K562 (cell line): ENCODE data around the gene SEC61A1. TPM values are rescaled to one million over a fixed set of nuclear protein-coding genes. Genes with fewer than 3 reads are reported as not detected.

Source experiments
- ATF2 ChIP-seq: sonication (generic); formaldehyde crosslinking; IDR thresholded peaks from 2 replicates; pipeline ENCODE4 v1.8.1; 2022; ENCODE audit warnings: missing genetic modification reagents
- FOXA3 ChIP-seq, 2 experiments: fragments of 450-650 bp in 1 of 2; sonication (generic) in 1 of 2; formaldehyde crosslinking; IDR thresholded peaks in 1 of 2; conservative IDR thresholded peaks in 1 of 2; 2 replicates each; pipeline versions ENCODE4 v1.4.0 to v1.8.0; 2020 to 2022; ENCODE audit warnings: mild to moderate bottlenecking in 2 of 2, missing genetic modification reagents in 1 of 2
- FOXJ2 ChIP-seq: fragments of 200-800 bp; sonication (Bioruptor generic); IDR thresholded peaks from 2 replicates; pipeline ENCODE4 v1.6.1; 2016; ENCODE audit warnings: missing genetic modification characterization, missing compliant biosample characterization
- HDAC1 ChIP-seq, 2 experiments: fragments of 450-650 bp; IDR thresholded peaks; 2 replicates each; pipeline ENCODE4 v1.6.1; 2016 to 2017; ENCODE audit warnings: inconsistent platforms in 1 of 2, mild to moderate bottlenecking in 1 of 2, moderate library complexity in 1 of 2
- HDAC3 ChIP-seq: fragments of 450-650 bp; IDR thresholded peaks from 2 replicates; pipeline ENCODE4 v1.6.1; 2018; ENCODE audit warnings: borderline replicate concordance, mild to moderate bottlenecking, moderate library complexity; ENCODE audit not compliant: partially characterized antibody
- NR1H2 ChIP-seq: sonication (generic); formaldehyde crosslinking; IDR thresholded peaks from 2 replicates; pipeline ENCODE4 v1.4.0; 2020; ENCODE audit warnings: mild to moderate bottlenecking, missing genetic modification reagents
- OTX1 ChIP-seq: fragments of 450-650 bp; formaldehyde crosslinking; IDR thresholded peaks from 2 replicates; pipeline ENCODE4 v1.4.0; 2022; ENCODE audit warnings: mild to moderate bottlenecking
- PHF21A ChIP-seq: fragments of 450-650 bp; IDR thresholded peaks from 2 replicates; pipeline ENCODE4 v1.6.1; 2017; ENCODE audit warnings: low read depth, borderline replicate concordance
- POLR2B ChIP-seq: fragments of 450-650 bp; IDR thresholded peaks from 2 replicates; pipeline ENCODE4 v1.6.1; 2018; ENCODE audit warnings: low read depth; ENCODE audit not compliant: partially characterized antibody
- RBM25 ChIP-seq: fragments of 200-400 bp; formaldehyde crosslinking; IDR thresholded peaks from 2 replicates; pipeline ENCODE4 v1.6.1; 2018; ENCODE audit warnings: low read length, low read depth, moderate library complexity; ENCODE audit not compliant: severe bottlenecking
- SUPT5H ChIP-seq: fragments of 450-650 bp; IDR thresholded peaks from 2 replicates; pipeline ENCODE4 v1.6.1; 2016
- ZNF280A ChIP-seq: fragments of 450-650 bp; IDR thresholded peaks from 2 replicates; pipeline ENCODE4 v1.6.1; 2018; ENCODE audit warnings: mild to moderate bottlenecking, low read depth; ENCODE audit not compliant: partially characterized antibody
- polyA plus RNA-seq, 8 experiments: library from polyadenylated mRNA; depleted of rRNA in 4 of 8; stranded (reverse) in 5 of 8; unstranded in 3 of 8; fragments of >200 nt; fragmentation: Nextera tagmentation in 2 of 8; fragmentation: Illumina TruSeq in 1 of 8; extraction: Ambion mirVana in 2 of 8; extraction: Trizol in 1 of 8; gene quantifications; 2 replicates each; pipeline versions ENCODE4 v1.2.1 to v1.2.3, GENCODE V29; 2011 to 2014; ENCODE audit warnings: inconsistent platforms in 1 of 8, missing spikeins in 1 of 8
- total RNA-seq, 7 experiments: library from RNA; depleted of rRNA in 6 of 7; stranded (reverse); fragments of >200 nt in 6 of 7; fragmentation: Illumina TruSeq in 2 of 7; extraction: Trizol in 2 of 7; gene quantifications; 2 replicates each; pipeline versions ENCODE4 v1.2.1 to v1.2.3, GENCODE V29; 2011 to 2021; ENCODE audit warnings: low replicate concordance in 1 of 7
- TF ChIP-seq, protein P1 (sequence below): fragments of 250-450 bp; sonication (Bioruptor Pico); IDR thresholded peaks from 2 replicates; pipeline ENCODE4 v1.4.0; 2020; ENCODE audit warnings: mild to moderate bottlenecking
- TF ChIP-seq, protein P2 (sequence below): fragments of 250-450 bp; sonication (Bioruptor Pico); IDR thresholded peaks from 2 replicates; pipeline ENCODE4 v1.5.0; 2021; ENCODE audit warnings: mild to moderate bottlenecking, borderline replicate concordance
- TF ChIP-seq, protein P3 (sequence below): fragments of 450-650 bp; IDR thresholded peaks from 2 replicates; pipeline ENCODE4 v1.6.1; 2017; ENCODE audit warnings: antibody characterized with exemption, mild to moderate bottlenecking

Gene SEC61A1
- total and polyA plus RNA-seq, 9 of the 15 experiments (the other 6 are each of a cell fraction or from before 2014, with no cell fraction given): 1.9 to 140 (median 79.1) TPM

- TF ChIP-seq, protein P1, sequence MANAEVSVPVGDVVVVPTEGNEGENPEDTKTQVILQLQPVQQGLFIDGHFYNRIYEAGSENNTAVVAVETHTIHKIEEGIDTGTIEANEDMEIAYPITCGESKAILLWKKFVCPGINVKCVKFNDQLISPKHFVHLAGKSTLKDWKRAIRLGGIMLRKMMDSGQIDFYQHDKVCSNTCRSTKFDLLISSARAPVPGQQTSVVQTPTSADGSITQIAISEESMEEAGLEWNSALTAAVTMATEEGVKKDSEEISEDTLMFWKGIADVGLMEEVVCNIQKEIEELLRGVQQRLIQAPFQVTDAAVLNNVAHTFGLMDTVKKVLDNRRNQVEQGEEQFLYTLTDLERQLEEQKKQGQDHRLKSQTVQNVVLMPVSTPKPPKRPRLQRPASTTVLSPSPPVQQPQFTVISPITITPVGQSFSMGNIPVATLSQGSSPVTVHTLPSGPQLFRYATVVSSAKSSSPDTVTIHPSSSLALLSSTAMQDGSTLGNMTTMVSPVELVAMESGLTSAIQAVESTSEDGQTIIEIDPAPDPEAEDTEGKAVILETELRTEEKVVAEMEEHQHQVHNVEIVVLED: peak; percentile 65
- TF ChIP-seq ZNF280A (no peak), OTX1 (CRISPR knock-in tag) (no peak), SUPT5H (peak; percentile 78), NR1H2 (CRISPR knock-in tag) (0 out of 2 replicates have a peak, but pooled peaks have one; percentile 48), HDAC1 (IDR thresholded peaks at IDR 0.05) (peak in 1 of 2 experiments; percentile 30; a peak in 2 of 4 replicates), POLR2B (peak; percentile 59), RBM25 (peak; percentile 66), ATF2 (no peak), PHF21A (no peak), FOXA3 (CRISPR knock-in tag; conservative IDR thresholded peaks at IDR 0.05 in 1 of 2, IDR thresholded peaks at IDR 0.05 in 1 of 2) (no peak), HDAC3 (no peak), FOXJ2 (tag) (no peak)
- TF ChIP-seq, protein P2, sequence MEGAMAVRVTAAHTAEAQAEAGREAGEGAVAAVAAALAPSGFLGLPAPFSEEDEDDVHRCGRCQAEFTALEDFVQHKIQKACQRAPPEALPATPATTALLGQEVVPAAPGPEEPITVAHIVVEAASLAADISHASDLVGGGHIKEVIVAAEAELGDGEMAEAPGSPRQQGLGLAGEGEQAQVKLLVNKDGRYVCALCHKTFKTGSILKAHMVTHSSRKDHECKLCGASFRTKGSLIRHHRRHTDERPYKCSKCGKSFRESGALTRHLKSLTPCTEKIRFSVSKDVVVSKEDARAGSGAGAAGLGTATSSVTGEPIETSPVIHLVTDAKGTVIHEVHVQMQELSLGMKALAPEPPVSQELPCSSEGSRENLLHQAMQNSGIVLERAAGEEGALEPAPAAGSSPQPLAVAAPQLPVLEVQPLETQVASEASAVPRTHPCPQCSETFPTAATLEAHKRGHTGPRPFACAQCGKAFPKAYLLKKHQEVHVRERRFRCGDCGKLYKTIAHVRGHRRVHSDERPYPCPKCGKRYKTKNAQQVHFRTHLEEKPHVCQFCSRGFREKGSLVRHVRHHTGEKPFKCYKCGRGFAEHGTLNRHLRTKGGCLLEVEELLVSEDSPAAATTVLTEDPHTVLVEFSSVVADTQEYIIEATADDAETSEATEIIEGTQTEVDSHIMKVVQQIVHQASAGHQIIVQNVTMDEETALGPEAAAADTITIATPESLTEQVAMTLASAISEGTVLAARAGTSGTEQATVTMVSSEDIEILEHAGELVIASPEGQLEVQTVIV (CRISPR knock-in tag): no peak
- TF ChIP-seq, protein P3, sequence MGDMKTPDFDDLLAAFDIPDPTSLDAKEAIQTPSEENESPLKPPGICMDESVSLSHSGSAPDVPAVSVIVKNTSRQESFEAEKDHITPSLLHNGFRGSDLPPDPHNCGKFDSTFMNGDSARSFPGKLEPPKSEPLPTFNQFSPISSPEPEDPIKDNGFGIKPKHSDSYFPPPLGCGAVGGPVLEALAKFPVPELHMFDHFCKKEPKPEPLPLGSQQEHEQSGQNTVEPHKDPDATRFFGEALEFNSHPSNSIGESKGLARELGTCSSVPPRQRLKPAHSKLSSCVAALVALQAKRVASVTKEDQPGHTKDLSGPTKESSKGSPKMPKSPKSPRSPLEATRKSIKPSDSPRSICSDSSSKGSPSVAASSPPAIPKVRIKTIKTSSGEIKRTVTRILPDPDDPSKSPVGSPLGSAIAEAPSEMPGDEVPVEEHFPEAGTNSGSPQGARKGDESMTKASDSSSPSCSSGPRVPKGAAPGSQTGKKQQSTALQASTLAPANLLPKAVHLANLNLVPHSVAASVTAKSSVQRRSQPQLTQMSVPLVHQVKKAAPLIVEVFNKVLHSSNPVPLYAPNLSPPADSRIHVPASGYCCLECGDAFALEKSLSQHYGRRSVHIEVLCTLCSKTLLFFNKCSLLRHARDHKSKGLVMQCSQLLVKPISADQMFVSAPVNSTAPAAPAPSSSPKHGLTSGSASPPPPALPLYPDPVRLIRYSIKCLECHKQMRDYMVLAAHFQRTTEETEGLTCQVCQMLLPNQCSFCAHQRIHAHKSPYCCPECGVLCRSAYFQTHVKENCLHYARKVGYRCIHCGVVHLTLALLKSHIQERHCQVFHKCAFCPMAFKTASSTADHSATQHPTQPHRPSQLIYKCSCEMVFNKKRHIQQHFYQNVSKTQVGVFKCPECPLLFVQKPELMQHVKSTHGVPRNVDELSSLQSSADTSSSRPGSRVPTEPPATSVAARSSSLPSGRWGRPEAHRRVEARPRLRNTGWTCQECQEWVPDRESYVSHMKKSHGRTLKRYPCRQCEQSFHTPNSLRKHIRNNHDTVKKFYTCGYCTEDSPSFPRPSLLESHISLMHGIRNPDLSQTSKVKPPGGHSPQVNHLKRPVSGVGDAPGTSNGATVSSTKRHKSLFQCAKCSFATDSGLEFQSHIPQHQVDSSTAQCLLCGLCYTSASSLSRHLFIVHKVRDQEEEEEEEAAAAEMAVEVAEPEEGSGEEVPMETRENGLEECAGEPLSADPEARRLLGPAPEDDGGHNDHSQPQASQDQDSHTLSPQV: peak; percentile 68; the same call in 1 of the 2 replicates
These were observed at the start of gene SEC61A1 (continued) for GRCh38 chr3:128051837-128052594.
